Stomach smooth muscle (tissue), 2 donors: ENCODE results near the gene DLX1.
"Not testable (repeated sequence)": the region's sequence is repeated elsewhere in the genome, so short reads cannot be mapped to it uniquely, and the experiment has no call there.

ENCODE experiments used
- H3K27ac ChIP-seq: one replicate; pipeline ENCODE4 v1.7.0; 2013; ENCODE audit warnings: mild to moderate bottlenecking, low read length, inconsistent platforms
- H3K27me3 ChIP-seq, 2 donors: one replicate each; pipeline ENCODE4 v1.7.0; 2013; ENCODE audit warnings: low read length in 2 of 2; ENCODE audit not compliant: insufficient read depth in 2 of 2, control insufficient read depth in 1 of 2
- H3K36me3 ChIP-seq, 2 donors: one replicate each; pipeline ENCODE4 v1.7.0; 2013; ENCODE audit warnings: low read length in 2 of 2; ENCODE audit not compliant: control insufficient read depth in 2 of 2, insufficient read depth in 2 of 2
- H3K4me1 ChIP-seq: one replicate; pipeline ENCODE4 v1.7.0; 2013; ENCODE audit warnings: low read length; ENCODE audit not compliant: control insufficient read depth, insufficient read depth
- H3K4me3 ChIP-seq, 2 donors: one replicate each; pipeline ENCODE4 v1.7.0; 2013; ENCODE audit warnings: low read length in 2 of 2
- H3K9ac ChIP-seq, 2 donors: one replicate each; pipeline ENCODE4 v1.7.0; 2013; ENCODE audit warnings: low read length in 2 of 2, mild to moderate bottlenecking in 1 of 2
- H3K9me3 ChIP-seq, 2 donors: one replicate each; pipeline ENCODE4 v1.7.0; 2013; ENCODE audit warnings: low read length in 2 of 2; ENCODE audit not compliant: control insufficient read depth in 2 of 2
- donor health status: healthy.
- donor health status: Pancreatic carcinoma.

Gene DLX1

DNA sequence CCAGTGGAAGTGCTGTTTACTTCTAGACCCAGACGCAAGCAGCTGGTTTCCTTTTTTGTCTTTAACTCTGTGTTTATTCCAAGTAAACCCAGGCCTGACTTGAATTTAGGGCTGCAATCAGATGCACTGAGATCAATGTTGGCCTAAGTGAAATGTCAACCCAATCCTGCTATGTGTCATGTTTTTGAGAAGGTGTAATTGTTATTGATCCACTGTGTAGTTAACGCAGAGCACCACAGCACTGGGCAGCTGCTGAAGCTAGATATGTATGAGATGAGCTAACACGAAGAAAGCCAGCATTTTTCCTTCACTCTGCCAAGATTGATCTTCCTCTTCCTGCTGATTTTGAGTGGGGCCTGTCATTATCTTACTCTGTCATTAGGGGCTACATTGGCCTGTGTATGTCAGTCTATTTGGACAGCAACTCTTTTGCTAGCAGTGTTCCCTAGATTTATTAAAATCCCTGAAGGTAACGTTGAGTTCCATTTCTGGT, 18.9 kb upstream of the DLX1 start:
- Histone ChIP-seq H3K4me3 (no peak overlapping the region), H3K36me3 (peaks cover 0 to 5% of the 10 kb centered on the region in 2 donors), H3K27me3 (no peaks in the 10 kb centered on the region), H3K4me1 (no peaks in the 10 kb centered on the region), H3K9me3 (no peaks in the 10 kb centered on the region), H3K27ac (no peak overlapping the region), H3K9ac (no peak overlapping the region)

- not testable (repeated sequence) for H3K36me3 ChIP-seq, H3K4me1 ChIP-seq, H3K9me3 ChIP-seq, H3K9ac ChIP-seq, H3K4me3 ChIP-seq, H3K27ac ChIP-seq, H3K27me3 ChIP-seq
Observed at GRCh38 chr2:172067905-172068304, 17.4 kb upstream of the DLX1 start.

DNA sequence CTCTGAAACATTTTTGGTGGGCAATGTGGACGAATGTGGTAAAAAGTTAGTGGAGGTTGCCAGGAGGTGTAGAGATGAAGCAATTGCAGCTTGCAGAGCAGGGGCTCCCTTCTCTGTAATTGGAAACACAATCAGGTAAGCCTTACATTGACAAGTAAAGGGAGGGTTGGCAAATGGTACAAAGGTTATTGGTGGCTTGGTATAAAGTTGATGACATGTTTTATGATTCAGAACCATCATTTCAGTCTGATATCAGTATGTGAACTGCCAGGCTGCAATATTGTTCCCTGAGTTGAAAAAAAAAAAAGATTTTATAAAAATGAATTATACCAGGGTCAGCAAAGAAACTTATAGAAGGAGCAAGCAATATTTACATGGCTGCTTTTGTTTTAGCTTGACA, 14.4 kb upstream of the DLX1 start:
- Histone ChIP-seq H3K27ac (no peak overlapping the region), H3K9ac (no peak overlapping the region), H3K9me3 (no peaks in the 10 kb centered on the region), H3K4me1 (no peaks in the 10 kb centered on the region), H3K36me3 (no peaks in the 10 kb centered on the region), H3K27me3 (no peaks in the 10 kb centered on the region), H3K4me3 (no peak overlapping the region)

GRCh38 chr2:172072303-172072702, 13.0 kb upstream of the DLX1 start:
- no peaks in the 10 kb centered on the region for H3K27me3 ChIP-seq
- H3K9me3 ChIP-seq: no peaks in the 10 kb centered on the region
- no peak overlapping the region for H3K9ac ChIP-seq
- H3K4me1 ChIP-seq: no peaks in the 10 kb centered on the region
- H3K36me3 ChIP-seq: no peaks in the 10 kb centered on the region
- H3K27ac ChIP-seq: no peak overlapping the region
- H3K4me3 ChIP-seq: no peak overlapping the region

DNA sequence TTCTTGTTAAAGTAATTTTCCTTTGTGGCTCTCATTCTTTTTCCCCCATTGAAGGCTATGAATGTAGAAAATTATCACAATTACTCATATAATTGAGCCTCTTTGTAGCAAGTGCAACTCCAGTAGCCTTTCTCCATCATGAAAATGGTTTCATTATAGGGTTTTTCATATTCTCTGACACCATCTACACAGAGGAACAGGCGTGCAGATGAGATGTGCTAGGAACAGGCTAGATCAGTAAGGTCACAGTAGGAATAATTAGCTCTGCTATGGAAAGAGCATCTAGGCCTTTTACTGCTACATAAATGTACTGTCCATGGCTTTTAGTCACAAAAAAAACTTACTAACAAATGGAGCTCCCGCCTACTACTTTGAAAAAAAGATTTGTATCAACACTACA, 12.6 kb upstream of the DLX1 start:
- H3K4me1 ChIP-seq: no peaks in the 10 kb centered on the region
- no peak overlapping the region for H3K4me3 ChIP-seq

DNA sequence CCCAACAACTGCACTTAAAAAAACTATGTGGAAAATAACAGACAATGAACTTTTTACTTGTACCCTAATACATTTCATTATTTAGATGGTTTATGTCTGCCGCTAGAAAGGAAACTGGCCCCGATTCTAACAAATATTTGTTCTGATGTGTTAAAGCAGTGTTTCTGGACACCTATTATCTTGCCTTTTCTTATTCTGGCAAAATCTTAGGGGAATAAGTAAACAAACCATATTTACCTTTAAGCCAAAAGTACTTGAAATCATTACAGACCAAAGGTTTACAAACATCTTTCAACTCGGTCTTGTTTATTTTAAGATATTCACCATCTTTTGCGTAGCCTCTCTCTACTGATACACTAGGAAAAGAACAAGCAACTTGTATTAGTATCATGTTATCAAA, 11.8 kb upstream of the DLX1 start:
- peaks cover 0 to 2% of the 10 kb centered on the region in 2 donors for H3K27me3 ChIP-seq
- H3K4me1 ChIP-seq: no peaks in the 10 kb centered on the region
- H3K4me3 ChIP-seq: no peak overlapping the region
- no peak overlapping the region for H3K27ac ChIP-seq
- H3K9me3 ChIP-seq: no peaks in the 10 kb centered on the region
- H3K9ac ChIP-seq: no peak overlapping the region
- H3K36me3 ChIP-seq: no peaks in the 10 kb centered on the region

More for the DNA sequence above, 12.6 kb upstream of the DLX1 start:
- no peaks in the 10 kb centered on the region for H3K9me3 ChIP-seq
- H3K27me3 ChIP-seq: no peaks in the 10 kb centered on the region
- H3K27ac ChIP-seq: no peak overlapping the region
- H3K9ac ChIP-seq: no peak overlapping the region
- H3K36me3 ChIP-seq: no peaks in the 10 kb centered on the region

DNA sequence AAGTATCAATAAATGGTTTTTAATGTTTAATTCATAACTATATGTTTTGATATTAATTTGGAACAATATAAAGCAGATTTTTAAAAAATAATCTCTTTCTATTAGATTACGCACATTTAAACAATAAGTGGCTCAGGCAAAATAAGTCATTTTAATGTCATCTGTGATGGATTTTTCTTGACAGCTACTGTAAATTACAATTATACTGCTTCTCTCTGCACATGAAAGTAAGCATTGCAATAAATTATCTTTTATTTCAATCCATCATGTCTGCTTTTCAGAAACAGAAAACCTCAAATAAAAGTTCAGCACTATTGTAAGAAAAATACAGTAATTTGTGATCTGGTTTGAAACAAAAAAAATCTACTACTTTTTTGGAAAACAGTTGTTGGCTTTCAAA, 11.1 kb upstream of the DLX1 start:
- H3K27me3 ChIP-seq: peaks cover 0 to 2% of the 10 kb centered on the region in 2 donors
- H3K4me1 ChIP-seq: no peaks in the 10 kb centered on the region
- no peak overlapping the region for H3K4me3 ChIP-seq
- H3K36me3 ChIP-seq: no peaks in the 10 kb centered on the region
- no peak overlapping the region for H3K9ac ChIP-seq
- no peaks in the 10 kb centered on the region for H3K9me3 ChIP-seq
- no peak overlapping the region for H3K27ac ChIP-seq

- Histone ChIP-seq H3K27ac (no peak overlapping the region), H3K4me1 (peaks cover 6% of the 10 kb centered on the region), H3K4me3 (no peak overlapping the region), H3K27me3 (peaks cover 47% of the 10 kb centered on the region in 2 donors), H3K9ac (no peak overlapping the region), H3K36me3 (no peaks in the 10 kb centered on the region), H3K9me3 (peaks cover 0 to 9% of the 10 kb centered on the region in 2 donors)
Observed at GRCh38 chr2:172079416-172079815, 5.9 kb upstream of the DLX1 start.

GRCh38 chr2:172079838-172080640, 5.3 kb upstream of the DLX1 start:
- Histone ChIP-seq H3K27ac (no peak overlapping the region), H3K36me3 (no peaks in the 10 kb centered on the region), H3K9ac (no peak overlapping the region), H3K27me3 (peaks cover 53 to 54% of the 10 kb centered on the region in 2 donors), H3K9me3 (peaks cover 0 to 9% of the 10 kb centered on the region in 2 donors), H3K4me1 (peaks cover 13% of the 10 kb centered on the region), H3K4me3 (no peak overlapping the region)

GRCh38 chr2:172080641-172081220, 4.6 kb upstream of the DLX1 start:
- Histone ChIP-seq H3K27ac (no peak overlapping the region), H3K36me3 (no peaks in the 10 kb centered on the region), H3K9me3 (peaks cover 0 to 9% of the 10 kb centered on the region in 2 donors), H3K4me3 (no peak overlapping the region), H3K9ac (no peak overlapping the region), H3K27me3 (peaks cover 60 to 61% of the 10 kb centered on the region in 2 donors), H3K4me1 (peaks cover 19% of the 10 kb centered on the region)
